SHP77 (cell line): ENCODE results near the gene TRABD2A.

Experiments
- DNase-seq, 2 experiments: peaks; one replicate each; lab custom pipeline; 2025; lab: John Stamatoyannopoulos, UW

The TRABD2A gene

GRCh38 chr2:84849271-84849952 lies 31.5 kb downstream of the TRABD2A start:
- DNase-seq = no peak

- no peak for DNase-seq
These were observed 33.4 kb downstream of the TRABD2A start for GRCh38 chr2:84847326-84848050.

- DNase-seq = no peak
These were observed 34.1 kb downstream of the TRABD2A start for GRCh38 chr2:84846741-84847142.

- DNase-seq = no peak
These were observed 34.7 kb downstream of the TRABD2A start for GRCh38 chr2:84846041-84846663.

- no peak for DNase-seq
These were observed 36.7 kb downstream of the TRABD2A start for GRCh38 chr2:84844141-84844540.

GRCh38 chr2:84841577-84841976 lies 39.3 kb downstream of the TRABD2A start:
- DNase-seq = no peak

GRCh38 chr2:84840306-84840705 lies 40.6 kb downstream of the TRABD2A start:
- DNase-seq = no peak

- DNase-seq = no peak
These were observed 41.0 kb downstream of the TRABD2A start for GRCh38 chr2:84839851-84840250.

GRCh38 chr2:84838434-84839145 lies 42.3 kb downstream of the TRABD2A start:
- DNase-seq = no peak

GRCh38 chr2:84836215-84836614 lies 44.7 kb downstream of the TRABD2A start:
- no peak for DNase-seq

GRCh38 chr2:84833481-84834150 lies 47.3 kb downstream of the TRABD2A start:
- no peak for DNase-seq

- DNase-seq = no peak
These were observed 48.0 kb downstream of the TRABD2A start for GRCh38 chr2:84832772-84833461.

GRCh38 chr2:84830758-84831500 lies 50.0 kb downstream of the TRABD2A start:
- no peak for DNase-seq

GRCh38 chr2:84830095-84830494 lies 50.8 kb downstream of the TRABD2A start:
- DNase-seq = no peak

GRCh38 chr2:84829693-84830092 lies 51.2 kb downstream of the TRABD2A start:
- no peak for DNase-seq

- no peak for DNase-seq
These were observed 52.8 kb downstream of the TRABD2A start for GRCh38 chr2:84827978-84828575.

GRCh38 chr2:84823788-84824187 lies 57.1 kb downstream of the TRABD2A start:
- no peak for DNase-seq

GRCh38 chr2:84823229-84823628 lies 57.7 kb downstream of the TRABD2A start:
- DNase-seq = no peak

GRCh38 chr2:84821806-84822205 lies 59.1 kb downstream of the TRABD2A start:
- DNase-seq = no peak

GRCh38 chr2:84817239-84817655 lies 63.6 kb downstream of the TRABD2A start:
- no peak for DNase-seq
